HepG2 (cell line): ENCODE measurements around the gene PACS2. TPM values are rescaled to one million over a fixed set of nuclear protein-coding genes. Genes with fewer than 3 reads are reported as not detected.
A peak's percentile ranks its signal among the peaks of the same experiment; 100 is the strongest.

ENCODE experiments used
- ARNT2 ChIP-seq: sonication (generic); formaldehyde crosslinking; IDR thresholded peaks from 2 replicates; pipeline ENCODE4 v1.8.0; 2022; ENCODE audit warnings: mild to moderate bottlenecking, low read depth, missing genetic modification reagents, moderate library complexity
- CENPT ChIP-seq: sonication (generic); formaldehyde crosslinking; IDR thresholded peaks from 2 replicates; pipeline ENCODE4 v1.8.0; 2022; ENCODE audit warnings: low read depth, mild to moderate bottlenecking, moderate library complexity, missing genetic modification reagents
- DNMT3B ChIP-seq: conservative IDR thresholded peaks from 2 replicates; pipeline ENCODE4 v1.6.1; 2016; ENCODE audit warnings: missing biosample characterization, control low read depth
- MLLT10 ChIP-seq: sonication (generic); formaldehyde crosslinking; IDR thresholded peaks from 2 replicates; pipeline ENCODE4 v1.4.0; 2020; ENCODE audit warnings: missing genetic modification reagents
- NFAT5 ChIP-seq: sonication (generic); formaldehyde crosslinking; IDR thresholded peaks from 2 replicates; pipeline ENCODE4 v1.4.0; 2020; ENCODE audit warnings: missing genetic modification reagents
- ZBTB37 ChIP-seq: sonication (generic); formaldehyde crosslinking; IDR thresholded peaks from 2 replicates; pipeline ENCODE4 v1.4.0; 2020; ENCODE audit warnings: mild to moderate bottlenecking, missing genetic modification reagents
- ZFP62 ChIP-seq: sonication (generic); formaldehyde crosslinking; IDR thresholded peaks from 2 replicates; pipeline ENCODE4 v1.4.0; 2020; ENCODE audit warnings: missing genetic modification reagents
- ZNF180 ChIP-seq: sonication (generic); formaldehyde crosslinking; IDR thresholded peaks from 2 replicates; pipeline ENCODE4 v1.4.0; 2020; ENCODE audit warnings: low read depth, missing genetic modification reagents, borderline replicate concordance
- ZNF256 ChIP-seq: sonication (generic); formaldehyde crosslinking; conservative IDR thresholded peaks from 2 replicates; pipeline ENCODE4 v1.4.0; 2020; ENCODE audit warnings: missing genetic modification reagents
- ZNF362 ChIP-seq: sonication (generic); formaldehyde crosslinking; IDR thresholded peaks from 2 replicates; pipeline ENCODE4 v1.4.0; 2020; ENCODE audit warnings: missing genetic modification reagents, mild to moderate bottlenecking, borderline replicate concordance
- ZNF562 ChIP-seq: sonication (generic); formaldehyde crosslinking; IDR thresholded peaks from 2 replicates; pipeline ENCODE4 v1.8.0; 2022; ENCODE audit warnings: missing genetic modification reagents, borderline replicate concordance
- ZNF570 ChIP-seq: sonication (generic); formaldehyde crosslinking; IDR thresholded peaks from 2 replicates; pipeline ENCODE4 v1.4.0; 2020; ENCODE audit warnings: mild to moderate bottlenecking, missing genetic modification reagents, borderline replicate concordance
- ZNF704 ChIP-seq: sonication (generic); formaldehyde crosslinking; IDR thresholded peaks from 2 replicates; pipeline ENCODE4 v1.8.1; 2023; ENCODE audit warnings: mild to moderate bottlenecking, inconsistent platforms, moderate library complexity, missing genetic modification reagents, borderline replicate concordance
- ZNF75D ChIP-seq: sonication (generic); formaldehyde crosslinking; IDR thresholded peaks from 2 replicates; pipeline ENCODE4 v1.8.1; 2023; ENCODE audit warnings: missing genetic modification reagents, mild to moderate bottlenecking, borderline replicate concordance
- polyA plus RNA-seq, 8 experiments: library from polyadenylated mRNA; depleted of rRNA in 3 of 8; stranded (reverse) in 7 of 8; unstranded in 1 of 8; fragments of >200 nt; fragmentation: Illumina TruSeq in 4 of 8; extraction: Trizol in 4 of 8; gene quantifications; 2 replicates each; pipeline versions ENCODE4 v1.2.1 to v1.2.3, GENCODE V29; 2011 to 2016; ENCODE audit warnings: low read depth in 4 of 8, missing spikeins in 1 of 8, mixed read lengths in 1 of 8; ENCODE audit not compliant: insufficient read depth in 1 of 8
- total RNA-seq, 5 experiments: library from RNA; depleted of rRNA; stranded (reverse); fragments of >200 nt; fragmentation: Illumina TruSeq; extraction: Trizol; gene quantifications; 2 replicates each; pipeline ENCODE4 v1.2.3, GENCODE V29; 2016; ENCODE audit warnings: low read depth in 1 of 5
- TF ChIP-seq, protein P1 (sequence below): sonication (generic); formaldehyde crosslinking; IDR thresholded peaks from 2 replicates; pipeline ENCODE4 v1.9.0; 2021; ENCODE audit warnings: missing genetic modification reagents, borderline replicate concordance

PACS2 gene
- total and polyA plus RNA-seq, 2 of the 13 experiments (the other 11 are each of a cell fraction or from before 2014, with no cell fraction given): 23.6 to 27.6 TPM

DNA sequence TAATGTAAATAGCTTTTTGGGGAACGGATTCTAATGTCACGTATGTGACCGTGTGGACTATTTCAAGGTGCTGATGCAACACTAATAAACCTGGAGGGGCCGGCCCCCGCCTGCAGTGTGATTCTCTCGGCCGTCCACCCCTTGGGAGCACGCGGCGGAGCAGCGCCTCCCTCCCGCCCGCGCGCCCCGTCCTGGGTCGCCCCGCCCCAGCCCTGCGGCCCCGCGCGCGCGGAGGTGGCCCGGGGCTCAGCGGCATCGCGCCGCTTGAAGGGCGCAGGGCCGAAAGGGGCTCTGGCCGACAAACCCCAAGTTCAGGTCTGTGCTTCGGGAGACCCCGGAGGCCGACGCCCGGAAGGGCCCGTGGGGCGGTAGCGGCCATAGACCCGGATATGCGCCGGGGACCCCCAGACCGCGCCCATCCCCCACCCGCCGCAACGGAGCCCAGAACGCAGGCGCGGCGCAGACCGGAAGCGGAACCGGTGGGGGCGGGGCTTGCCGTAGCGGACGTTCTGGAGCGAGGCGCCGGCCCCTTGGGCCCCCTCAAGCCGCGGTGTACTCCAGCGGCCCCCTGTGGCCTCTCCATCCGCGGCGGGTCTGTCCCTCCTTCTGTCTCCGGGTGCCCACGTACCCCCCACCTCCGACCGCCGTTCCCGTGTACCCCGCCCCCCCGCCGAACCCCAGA lies 83.6 kb downstream of the PACS2 start, which contains the start of gene TEX22 (continued):
- TF ChIP-seq NFAT5 (CRISPR knock-in tag) (peak; percentile 7; the same call in 1 of the 2 replicates), ZNF704 (CRISPR knock-in tag) (no peak; the same call in 1 of the 2 replicates), ZFP62 (CRISPR knock-in tag) (no peak), DNMT3B (no peak), ZNF180 (CRISPR knock-in tag) (no peak), MLLT10 (CRISPR knock-in tag) (no peak), CENPT (CRISPR knock-in tag) (no peak; the same call in 1 of the 2 replicates), ZNF570 (CRISPR knock-in tag) (no peak), ZBTB37 (no peak), ZNF75D (CRISPR knock-in tag) (0 out of 2 replicates have a peak, but pooled peaks have one; percentile 2), ARNT2 (CRISPR knock-in tag) (peak; percentile 59; the same call in 1 of the 2 replicates), ZNF562 (no peak), ZNF256 (no peak), ZNF362 (no peak)
- TF ChIP-seq, protein P1, sequence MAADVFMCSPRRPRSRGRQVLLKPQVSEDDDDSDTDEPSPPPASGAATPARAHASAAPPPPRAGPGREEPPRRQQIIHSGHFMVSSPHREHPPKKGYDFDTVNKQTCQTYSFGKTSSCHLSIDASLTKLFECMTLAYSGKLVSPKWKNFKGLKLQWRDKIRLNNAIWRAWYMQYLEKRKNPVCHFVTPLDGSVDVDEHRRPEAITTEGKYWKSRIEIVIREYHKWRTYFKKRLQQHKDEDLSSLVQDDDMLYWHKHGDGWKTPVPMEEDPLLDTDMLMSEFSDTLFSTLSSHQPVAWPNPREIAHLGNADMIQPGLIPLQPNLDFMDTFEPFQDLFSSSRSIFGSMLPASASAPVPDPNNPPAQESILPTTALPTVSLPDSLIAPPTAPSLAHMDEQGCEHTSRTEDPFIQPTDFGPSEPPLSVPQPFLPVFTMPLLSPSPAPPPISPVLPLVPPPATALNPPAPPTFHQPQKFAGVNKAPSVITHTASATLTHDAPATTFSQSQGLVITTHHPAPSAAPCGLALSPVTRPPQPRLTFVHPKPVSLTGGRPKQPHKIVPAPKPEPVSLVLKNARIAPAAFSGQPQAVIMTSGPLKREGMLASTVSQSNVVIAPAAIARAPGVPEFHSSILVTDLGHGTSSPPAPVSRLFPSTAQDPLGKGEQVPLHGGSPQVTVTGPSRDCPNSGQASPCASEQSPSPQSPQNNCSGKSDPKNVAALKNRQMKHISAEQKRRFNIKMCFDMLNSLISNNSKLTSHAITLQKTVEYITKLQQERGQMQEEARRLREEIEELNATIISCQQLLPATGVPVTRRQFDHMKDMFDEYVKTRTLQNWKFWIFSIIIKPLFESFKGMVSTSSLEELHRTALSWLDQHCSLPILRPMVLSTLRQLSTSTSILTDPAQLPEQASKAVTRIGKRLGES (CRISPR knock-in tag): no peak
